ENCODE measurements around the gene ATP12A. TPM values are rescaled to one million over a fixed set of nuclear protein-coding genes. Genes with fewer than 3 reads are reported as not detected.

The ATP12A gene
- polyA plus RNA-seq, 10 donors = 0.08 to 0.16 TPM; not detected in 8

Other genes with a start within 250 kb of the ATP12A start
- gene PARP4, start 167.6 kb upstream of the ATP12A start, polyA plus RNA-seq (ENCODE audit: insufficient read length in 10 of 10) = 10 to 100 TPM; 24.7 to 30.3 (median 27.8) TPM
- under 1 TPM in 8 of 10 donors, not detected in 2; 0.13 to 0.42 (median 0.28) TPM for gene RNF17, start 83.8 kb downstream of the ATP12A start, polyA plus RNA-seq (ENCODE audit: insufficient read length in 10 of 10)